ENCODE data around the gene CNNM2.

- TF ChIP-seq, protein P1, sequence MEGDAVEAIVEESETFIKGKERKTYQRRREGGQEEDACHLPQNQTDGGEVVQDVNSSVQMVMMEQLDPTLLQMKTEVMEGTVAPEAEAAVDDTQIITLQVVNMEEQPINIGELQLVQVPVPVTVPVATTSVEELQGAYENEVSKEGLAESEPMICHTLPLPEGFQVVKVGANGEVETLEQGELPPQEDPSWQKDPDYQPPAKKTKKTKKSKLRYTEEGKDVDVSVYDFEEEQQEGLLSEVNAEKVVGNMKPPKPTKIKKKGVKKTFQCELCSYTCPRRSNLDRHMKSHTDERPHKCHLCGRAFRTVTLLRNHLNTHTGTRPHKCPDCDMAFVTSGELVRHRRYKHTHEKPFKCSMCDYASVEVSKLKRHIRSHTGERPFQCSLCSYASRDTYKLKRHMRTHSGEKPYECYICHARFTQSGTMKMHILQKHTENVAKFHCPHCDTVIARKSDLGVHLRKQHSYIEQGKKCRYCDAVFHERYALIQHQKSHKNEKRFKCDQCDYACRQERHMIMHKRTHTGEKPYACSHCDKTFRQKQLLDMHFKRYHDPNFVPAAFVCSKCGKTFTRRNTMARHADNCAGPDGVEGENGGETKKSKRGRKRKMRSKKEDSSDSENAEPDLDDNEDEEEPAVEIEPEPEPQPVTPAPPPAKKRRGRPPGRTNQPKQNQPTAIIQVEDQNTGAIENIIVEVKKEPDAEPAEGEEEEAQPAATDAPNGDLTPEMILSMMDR (IDR thresholded peaks at IDR 0.05 in 2 of 3, conservative IDR thresholded peaks at IDR 0.05 in 1 of 3; ENCODE audit: borderline replicate concordance in 1 of 3, insufficient read depth in 1 of 3, low read depth in 2 of 3, low read length in 2 of 3) = no peak
- no peak for TF ChIP-seq JUND (IDR thresholded peaks at IDR 0.05)
- no peak for TF ChIP-seq POLR2AphosphoS5 (IDR thresholded peaks at IDR 0.05; ENCODE audit: low read depth, low read length)
- TF ChIP-seq MAX (IDR thresholded peaks at IDR 0.05) = no peak
- TF ChIP-seq SRF (IDR thresholded peaks at IDR 0.05; ENCODE audit: low read depth) = no peak
- TF ChIP-seq EZH2 (IDR thresholded peaks at IDR 0.05) = no peak
- TF ChIP-seq EZH2phosphoT487 (IDR thresholded peaks at IDR 0.05; ENCODE audit: borderline replicate concordance) = no peak
- no peak for TF ChIP-seq REST (IDR thresholded peaks at IDR 0.05; ENCODE audit: low read depth)
- no peak for TF ChIP-seq SP1 (IDR thresholded peaks at IDR 0.05; ENCODE audit: low read depth)
- no peak for TF ChIP-seq POLR2A (IDR thresholded peaks at IDR 0.05; ENCODE audit: borderline replicate concordance, extremely low read depth, insufficient read depth, insufficient read length)
- no peak for TF ChIP-seq ZFX (IDR thresholded peaks at IDR 0.05)
Observed at GRCh38 chr10:103110407-103110806, 192.3 kb downstream of the CNNM2 start.
